ENCODE data around the gene MORC2.

Gene MORC2

DNA sequence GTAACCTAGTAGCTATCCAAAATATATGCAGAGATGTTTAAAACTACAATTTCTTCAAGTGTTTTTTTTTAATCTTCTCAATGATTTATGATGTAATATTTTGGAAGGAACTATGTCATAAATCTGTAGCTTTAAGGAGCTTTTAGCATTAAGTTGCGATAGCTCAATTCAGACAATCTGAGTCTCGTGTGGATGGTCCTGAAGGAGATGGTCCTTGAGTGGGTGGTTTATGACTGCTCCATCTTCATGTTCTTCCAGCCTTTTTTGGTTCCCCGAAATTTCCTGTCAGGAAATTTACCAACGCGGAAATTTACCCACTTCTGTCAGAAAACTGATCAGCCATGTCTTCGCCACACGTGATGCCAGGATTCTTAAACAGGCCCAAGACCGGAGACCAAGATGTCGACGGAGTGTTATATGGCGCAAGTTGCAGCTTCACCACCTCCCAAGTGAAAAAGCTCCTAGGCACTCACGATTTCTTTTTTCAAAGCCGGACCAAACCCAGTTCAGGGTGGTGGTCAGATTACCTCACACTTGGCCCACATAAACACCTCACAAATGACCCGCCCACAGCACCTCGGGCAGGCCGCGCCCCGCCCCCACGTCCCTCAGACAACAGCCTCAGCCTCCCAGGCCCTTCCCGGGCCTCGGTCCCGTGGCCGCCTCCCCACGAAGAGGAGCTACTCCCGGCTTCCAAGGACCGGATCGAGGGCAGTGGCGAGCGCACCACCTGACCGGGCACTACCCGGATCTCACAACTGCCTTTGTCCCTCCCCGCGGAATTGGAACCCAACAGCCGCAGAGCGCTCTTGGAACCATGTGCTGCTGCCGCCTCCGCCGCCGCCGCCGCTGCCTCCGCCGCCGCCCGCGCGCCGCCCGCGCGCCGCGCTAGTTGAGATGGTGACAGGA, at the start of gene MORC2:
MORC2 (minus strand) TSS at position 760 of the 909 bp plus-strand sequence. CDS start 885 bp downstream, outside the sequence.
- DNase-seq = no peak

DNA sequence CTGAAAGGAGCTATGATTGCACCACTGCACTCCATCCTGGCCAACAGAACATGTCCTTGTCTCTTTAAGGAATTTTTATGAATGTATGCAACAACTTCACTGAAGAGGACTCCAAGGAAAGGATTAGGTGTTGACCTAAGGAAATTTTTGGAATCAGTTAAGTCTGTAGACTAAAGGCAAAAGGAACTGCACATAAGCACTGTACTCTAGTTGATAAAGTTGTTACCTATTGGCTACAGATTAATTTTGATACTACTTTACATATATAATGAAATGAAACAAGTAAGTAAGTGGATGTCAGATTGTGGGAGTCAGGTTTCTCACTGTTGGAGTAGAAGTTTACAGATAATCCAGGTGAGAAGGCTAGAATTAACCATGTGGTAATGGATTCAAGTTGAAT, 37.0 kb upstream of the MORC2 start:
- DNase-seq = no peak

DNA sequence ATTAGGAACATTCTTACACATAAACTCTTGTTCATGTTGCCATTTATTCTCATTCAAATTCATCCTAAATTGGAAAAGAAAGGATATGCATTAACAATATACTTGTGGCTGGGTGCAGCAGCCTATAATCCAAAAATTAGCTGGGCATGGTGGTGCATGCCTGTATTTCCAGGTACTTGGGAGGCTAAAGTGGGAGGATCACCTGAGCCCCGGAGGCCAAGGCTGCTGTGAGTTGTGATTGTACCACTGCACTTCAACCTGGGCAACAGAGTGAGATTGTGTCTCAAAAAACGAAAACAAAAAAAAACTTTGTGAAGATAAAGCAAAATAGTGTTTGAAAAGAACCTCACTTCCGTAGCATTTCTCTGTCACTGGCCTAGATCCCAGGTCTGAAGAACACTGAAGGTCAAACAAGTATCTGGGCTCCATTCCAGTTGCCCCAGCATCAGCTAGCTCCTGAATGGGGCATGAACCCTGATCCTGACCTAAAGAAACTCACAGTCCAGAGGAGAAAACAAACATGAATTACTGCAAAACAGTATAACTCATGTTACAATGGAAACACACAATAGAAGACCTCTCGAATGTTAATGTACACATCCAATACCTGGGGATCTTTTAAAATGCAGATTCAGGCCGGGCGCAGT, 32.7 kb upstream of the MORC2 start:
- no peak for DNase-seq

DNA sequence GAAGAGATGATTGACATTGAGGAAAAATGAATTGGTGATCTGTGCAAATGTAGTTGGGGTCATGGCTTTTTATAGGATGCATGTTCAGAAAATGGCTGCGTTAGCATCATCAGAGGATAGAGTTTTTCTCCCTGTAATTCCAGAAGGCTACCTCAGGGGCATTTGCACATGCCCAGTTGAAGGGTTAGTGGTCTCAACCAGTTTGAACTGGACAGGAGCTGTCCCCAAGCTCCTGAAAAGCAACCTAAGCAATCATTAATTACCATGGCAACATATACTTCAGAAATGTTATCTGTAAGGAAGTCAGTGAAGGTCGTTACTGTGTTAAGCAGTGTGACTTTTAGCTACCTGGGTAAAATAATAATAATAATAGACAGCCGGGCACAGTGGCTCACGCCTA, 29.8 kb upstream of the MORC2 start:
- no peak for DNase-seq

DNA sequence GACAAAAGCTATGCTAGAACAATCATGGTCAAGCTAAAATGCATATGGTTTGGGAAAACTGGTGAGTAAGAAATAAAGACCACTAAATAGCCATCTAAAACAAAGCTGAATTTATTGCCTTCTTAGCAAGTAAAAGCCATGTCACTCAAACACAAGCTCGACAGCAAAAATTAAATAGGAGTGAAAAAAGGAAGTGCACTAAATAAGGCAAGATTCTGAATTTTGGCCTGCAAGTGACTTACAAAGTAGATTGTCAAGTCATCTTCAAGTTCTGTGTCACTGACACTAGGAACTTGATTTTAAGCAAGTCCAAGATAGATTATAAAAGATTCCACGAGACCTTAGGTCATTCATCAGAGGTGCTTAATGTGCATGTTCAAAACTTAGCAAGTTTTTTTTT, 27.9 kb upstream of the MORC2 start:
- no peak for DNase-seq

DNA sequence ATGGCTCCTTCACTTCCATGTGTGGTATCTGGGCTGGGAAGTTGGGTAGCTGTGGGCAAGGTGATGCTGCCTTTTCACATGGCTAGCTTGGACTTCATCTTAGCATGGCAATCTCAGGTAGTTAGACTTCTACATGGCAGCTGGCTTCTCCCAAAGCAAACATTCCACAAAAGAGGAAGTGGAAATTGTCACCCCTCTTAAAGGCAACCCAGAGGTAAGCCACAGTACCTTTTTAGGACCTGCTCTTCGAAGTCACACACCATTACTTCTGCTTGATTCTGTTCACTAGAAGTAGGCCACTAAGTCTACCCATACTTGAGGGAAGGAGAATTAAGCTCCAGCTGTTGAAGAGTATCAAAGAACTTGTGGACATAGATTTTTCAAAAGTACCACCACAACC, 26.4 kb upstream of the MORC2 start:
- DNase-seq = no peak

DNA sequence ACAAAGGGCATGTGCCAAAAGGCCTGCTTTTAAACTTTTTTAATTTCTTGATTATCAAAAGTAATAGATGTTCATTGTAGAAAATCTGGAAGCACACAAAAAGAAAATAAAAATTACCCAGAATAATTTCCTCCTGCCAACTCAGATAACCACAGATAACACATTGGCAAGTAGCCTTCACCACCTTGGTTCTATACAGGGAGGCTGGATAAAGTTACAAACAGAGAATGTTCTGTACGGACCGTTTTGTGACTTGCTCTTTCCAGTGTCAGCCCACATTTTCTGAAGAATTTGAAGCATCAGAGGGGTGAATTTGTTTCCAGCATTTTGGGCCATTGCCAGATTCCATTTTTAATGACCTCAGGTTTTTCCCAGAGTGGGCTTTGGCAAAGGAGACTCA, 24.0 kb upstream of the MORC2 start:
- no peak for DNase-seq

DNA sequence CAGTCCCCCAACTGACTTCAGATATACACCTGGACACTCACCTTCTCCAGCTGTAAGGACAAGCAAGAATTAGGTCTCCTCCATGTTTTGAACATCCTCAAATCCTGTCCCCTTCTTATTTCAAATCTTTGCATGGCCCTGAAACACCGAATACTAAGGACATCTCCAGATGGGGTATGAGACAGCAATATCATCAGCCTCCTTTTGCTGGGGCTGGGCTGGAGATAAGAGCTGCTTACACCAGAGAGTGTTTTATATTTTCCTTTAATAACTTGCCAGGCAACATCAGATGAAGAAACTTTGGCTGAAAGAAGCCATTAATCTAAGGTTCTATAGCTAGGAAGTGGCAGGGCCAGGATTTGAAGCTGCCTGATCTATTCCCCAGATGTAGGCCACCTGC, 22.1 kb upstream of the MORC2 start:
- DNase-seq = no peak

DNA sequence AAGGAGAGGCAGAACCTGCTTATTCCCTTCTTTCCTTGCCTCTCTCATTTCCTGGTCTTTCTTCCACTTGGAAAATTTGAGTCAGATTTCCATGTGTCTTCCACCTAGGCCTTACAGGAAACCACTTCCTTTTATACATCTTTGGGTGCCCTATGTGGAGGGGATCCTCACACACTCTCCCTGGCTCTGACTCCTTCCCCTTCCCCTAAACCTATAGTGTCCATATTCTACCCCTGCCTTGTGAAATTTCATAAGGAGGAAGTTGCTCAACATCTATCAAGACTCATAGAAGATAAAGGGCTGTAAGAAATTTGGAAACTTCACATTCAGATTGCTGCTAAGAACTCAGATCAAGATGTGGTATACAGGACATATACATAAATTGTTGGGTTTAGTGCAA, 20.9 kb upstream of the MORC2 start:
- no peak for DNase-seq

DNA sequence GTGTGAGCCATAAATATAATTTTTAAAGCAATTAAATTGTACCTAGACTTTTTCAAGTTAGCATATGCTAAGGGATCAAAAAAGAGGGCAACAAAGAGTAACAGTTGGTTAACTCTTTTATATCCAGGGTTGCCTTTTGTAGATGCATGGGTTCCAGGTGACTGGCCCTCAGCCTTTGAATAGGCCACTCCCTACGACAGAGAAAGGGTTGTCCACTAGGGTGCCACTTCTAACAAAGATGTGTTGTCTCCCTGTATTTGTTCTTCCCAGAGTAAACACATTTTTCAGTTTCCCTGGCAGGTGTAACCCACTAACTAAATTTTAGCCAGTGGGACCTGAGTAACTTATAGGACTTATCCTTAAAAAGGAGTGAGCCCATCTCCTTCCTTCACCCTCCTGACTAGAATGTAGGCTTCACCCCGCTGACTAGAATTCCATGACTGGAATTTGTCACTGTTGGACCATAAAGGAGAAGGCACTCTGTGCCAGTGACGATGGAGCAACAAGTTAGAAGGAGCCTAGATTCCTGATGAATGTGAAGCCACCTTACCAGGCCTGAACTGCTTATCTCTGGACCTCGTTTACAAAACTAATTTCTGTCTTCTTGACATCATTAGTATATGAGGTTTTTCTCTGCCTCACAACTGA, 17.1 kb upstream of the MORC2 start:
- no peak for DNase-seq

DNA sequence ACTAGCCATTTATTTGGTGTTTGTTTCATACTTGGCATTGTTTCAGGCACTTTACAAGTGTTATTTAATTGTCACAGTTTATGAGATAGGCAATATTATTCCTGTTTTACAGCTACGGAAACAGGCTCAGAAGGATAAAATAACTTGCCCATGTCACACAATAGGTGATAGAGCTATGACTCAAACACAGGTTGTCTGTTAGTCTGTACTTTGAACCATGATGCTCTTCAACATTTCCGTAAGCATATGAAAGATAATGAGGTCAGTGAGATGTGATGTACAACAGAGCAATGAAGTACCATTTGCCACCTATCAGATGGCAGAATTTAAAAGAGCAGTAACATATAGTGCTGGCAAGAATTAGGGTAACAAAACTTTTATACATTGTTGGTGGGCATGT, 15.7 kb upstream of the MORC2 start:
- DNase-seq = no peak

DNA sequence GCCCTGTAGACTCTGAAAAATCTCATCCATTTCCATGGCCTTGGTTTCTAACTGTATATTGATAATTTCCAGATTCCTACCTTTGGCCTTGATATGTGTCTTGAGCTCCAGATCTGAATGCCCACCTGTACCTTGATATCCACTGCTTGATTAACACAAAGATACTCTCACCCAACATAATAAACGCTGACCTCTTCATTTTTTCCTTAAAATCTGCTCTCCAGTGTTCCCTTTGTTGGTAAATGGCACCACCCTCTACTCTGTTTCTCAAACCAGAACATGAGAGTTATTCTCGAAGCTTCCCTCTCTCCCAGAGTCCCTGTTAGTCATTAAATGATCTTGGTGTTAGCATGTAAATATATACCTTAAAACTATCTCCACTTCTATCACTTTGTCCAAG, 13.9 kb upstream of the MORC2 start:
- no peak for DNase-seq

DNA sequence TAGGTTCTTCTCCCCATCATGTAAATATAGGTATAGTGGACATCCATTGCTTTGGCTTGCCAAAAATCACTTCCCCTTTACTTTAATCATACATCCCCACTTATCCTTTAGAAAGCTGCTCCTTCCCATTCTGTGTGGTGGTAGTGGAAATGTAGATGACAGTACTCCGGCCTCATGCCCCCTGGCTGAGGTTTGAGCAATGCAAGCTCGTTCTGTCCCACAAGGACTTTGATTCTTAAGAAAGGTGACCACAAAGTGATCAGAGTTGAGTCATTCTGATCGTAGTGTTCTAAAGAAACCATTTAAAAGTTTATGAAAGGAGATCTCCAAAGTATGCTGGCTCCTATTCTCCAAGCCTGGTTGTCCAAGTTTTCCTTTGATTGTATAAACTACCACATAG, 11.4 kb upstream of the MORC2 start:
- no peak for DNase-seq

DNA sequence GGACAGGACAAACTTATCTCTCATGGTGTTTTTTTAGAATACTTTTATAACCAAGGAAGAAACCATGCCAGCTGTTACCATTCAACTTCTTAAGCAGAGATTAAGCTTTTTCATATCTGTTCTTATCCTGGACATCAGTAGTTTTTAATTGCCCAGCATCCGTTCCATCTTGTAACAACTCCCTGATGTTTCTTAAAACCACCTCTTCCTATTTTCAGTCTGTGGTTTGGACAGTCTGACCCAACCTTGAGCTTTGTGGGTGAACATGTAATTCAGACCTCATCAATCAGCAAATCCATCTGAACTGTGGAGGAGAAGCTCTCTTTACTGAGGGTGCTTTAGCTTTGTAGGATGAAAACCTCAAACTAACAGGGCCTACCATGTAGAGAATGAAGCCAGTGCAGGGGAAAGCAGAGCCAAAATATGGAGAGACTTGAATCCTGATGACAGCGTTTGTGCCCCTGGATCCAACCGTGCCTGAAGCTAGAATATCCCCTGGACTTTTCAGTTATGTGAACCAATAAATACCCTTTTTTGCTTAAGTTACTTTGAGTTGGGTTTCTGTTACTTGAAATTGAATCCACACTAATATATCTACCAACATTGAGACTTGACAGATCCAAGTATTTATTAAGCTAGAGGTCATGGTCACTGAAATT, 9.9 kb upstream of the MORC2 start:
- no peak for DNase-seq

DNA sequence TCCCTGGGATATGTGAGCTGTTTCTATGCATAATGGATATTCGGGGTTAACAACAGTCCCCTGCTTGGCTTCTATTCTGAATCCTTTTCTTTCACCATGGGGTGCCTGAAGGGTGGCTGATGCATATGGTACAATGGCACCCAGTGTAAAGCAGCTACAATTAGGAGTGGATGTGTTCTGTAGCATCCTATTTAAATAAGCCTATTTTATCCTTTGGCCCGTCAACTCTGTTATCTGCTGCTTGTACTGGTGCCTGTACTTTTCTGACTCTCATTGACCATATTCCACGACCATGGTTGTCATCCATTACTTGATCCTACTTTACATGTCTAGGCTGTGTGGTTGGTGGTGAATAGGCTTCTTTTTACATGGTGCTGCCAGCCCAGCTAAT, 1.8 kb upstream of the MORC2 start:
- DNase-seq = no peak

DNA sequence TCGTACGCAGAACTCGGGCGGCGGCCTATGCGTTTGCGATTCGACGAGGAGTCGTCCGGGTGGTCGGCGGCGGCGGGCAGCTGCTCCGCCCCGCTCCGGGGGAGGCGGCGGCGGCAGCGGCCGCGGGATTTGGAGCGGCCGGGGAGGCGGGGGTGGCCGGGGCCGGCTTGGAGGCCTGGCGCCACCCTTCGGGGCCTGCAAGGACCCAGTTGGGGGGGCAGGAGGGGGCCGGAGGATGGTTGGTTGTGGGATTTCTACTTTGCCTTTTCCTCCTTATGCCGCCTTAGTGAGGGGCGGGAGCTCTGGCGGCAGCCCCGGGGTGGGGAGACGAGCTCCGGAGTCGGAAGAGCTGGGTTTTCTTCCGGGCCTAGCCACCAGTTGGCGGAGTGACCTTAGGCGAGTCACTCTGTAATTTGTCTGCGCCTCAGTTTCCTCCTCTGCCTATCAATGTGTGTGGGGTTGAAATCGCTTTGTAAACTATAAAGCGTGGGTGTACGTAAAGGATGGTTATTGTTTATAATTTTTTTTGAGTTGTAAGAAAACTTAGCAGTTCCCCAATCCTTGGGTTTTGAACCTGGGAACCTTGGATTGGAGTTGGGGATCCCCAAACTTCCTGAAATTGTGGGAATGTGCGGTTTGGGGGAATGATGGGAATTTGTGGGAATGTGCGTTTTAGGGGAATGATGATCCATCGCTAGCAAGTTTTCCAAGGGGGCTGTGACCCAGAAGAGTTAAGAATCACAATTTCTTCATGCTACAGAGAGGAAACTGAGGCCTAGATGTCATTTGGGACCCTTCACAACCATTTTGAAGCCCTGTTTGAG, 1.2 kb upstream of the MORC2 start:
- peak; percentile 80 for DNase-seq

DNA sequence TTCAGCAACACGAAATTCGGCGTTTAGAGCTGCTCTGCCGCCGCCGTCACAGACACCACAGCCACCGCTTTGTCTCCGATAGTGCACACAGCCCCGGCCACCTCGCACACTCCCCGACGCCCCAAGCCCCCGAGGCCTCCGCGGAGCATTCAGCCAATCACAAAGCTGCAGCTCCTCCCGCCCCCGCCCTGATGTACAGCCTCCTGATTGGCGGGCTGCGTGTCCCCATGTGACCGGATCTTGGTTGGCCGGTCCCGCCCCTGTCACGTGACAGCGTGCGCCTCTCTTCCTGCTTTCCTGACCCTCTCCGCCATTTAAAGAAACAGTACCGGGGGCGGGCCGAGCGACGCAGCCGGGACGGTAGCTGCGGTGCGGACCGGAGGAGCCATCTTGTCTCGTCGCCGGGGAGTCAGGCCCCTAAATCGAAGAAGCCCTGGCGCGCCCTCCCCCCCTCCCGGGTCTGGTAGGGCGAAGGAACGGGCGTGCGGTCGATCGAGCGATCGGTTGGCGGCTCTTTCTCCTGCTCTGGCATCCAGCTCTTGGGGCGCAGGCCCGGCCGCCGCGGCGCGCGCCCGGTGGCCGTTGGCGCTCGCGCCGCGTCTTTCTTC, 454 bp upstream of the MORC2 start, which contains the start of gene TUG1:
TUG1 (plus strand) TSS at position 342 of the 608 bp plus-strand sequence.
- peak; percentile 98 for DNase-seq

DNA sequence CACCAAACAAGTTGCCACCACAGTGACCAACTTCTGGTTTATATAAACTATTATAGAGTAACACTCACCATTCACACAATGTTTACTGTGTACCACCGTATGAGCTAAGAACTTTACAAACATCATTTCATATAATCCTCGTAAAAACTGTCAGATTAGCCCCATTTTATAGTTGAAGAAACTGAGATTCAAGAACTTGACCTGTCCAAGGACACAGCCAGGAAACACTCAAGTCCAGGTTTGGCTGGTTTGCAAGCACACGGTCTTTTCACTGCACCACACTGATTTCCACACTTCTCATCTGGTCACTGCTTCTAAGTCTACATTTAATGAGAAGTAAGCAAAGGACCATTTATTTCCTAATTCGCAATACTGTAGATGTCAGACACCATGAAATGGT, 3.7 kb downstream of the MORC2 start:
- no peak for DNase-seq

DNA sequence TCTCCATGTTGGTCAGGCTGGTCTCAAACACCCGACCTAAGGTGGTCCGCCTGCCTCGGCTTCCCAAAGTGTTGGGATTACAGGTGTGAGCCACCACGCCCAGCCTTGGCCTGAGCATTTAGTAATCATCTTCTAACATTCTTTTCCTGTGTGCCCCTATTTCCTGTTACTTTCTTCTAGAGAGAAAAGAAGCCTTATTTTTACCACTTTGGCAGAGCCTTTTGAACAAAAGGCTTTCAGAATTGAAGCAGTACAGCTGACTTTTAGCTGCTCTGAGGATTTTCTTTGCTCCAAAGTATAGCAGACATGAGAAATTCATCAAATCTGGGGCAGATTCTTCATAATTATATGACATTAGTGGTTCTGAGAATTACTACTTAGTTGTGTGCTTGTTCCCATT, 13.4 kb downstream of the MORC2 start:
- DNase-seq = no peak

DNA sequence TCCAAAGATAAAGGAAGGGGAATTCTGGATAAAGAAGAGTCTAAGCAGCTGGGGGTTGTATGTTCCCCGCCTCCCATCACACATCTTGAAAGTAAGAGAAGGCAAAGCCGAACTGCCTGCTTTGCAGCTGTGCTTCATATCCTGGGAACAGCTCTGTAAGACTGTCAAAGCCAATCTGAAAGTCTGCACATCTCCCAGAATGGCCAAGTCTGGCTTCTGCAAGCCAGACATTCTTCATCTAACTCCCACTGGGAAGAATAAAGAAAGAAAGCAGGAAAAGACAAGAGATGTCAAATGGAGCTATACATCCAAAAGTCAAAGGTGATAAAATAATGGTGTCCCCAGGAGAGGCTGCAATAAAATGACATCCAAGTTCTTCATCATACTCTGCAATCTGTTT, 15.4 kb downstream of the MORC2 start:
- no peak for DNase-seq

DNA sequence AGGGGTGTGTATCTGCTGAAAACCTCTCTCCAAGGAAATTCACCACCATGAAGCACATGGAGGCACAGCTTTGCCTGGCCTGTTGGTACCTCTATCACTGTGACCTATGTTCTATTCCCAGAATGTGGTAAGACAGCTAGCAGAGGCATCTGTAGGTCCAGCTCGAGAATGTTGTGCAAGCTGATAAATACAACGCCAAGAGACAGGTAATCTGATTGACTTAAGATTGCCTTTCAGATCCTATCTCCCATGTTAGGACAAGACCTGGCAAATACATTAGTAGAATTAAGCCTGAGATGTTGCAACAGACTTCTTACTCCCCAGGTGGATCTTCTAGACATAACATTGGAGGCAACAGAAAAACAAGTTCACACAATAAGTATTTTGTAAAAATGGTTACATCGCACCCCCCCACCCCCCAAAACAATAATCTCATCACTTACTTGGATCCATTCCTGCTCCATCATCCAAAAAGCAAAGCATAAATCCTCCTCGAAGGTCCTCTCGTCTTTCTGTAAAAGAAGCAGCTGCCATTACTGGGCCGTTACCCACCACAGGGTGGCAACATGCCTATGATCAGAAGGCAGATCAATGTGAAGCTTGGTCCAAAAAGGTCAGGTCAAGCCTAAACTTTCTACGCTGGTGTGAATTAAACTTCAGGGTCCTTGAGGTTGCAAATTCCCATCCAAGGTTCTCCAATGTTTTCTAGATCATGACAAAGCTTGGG, 18.5 kb downstream of the MORC2 start:
- DNase-seq = no peak
